GM23248 (cell line): ENCODE data around the gene MAB21L3.

Experiments used
- EZH2 ChIP-seq: fragments of 200-600 bp; sonication (generic); IDR thresholded peaks from 2 replicates; pipeline ENCODE4 v1.6.1; 2018; ENCODE audit warnings: antibody characterized with exemption, mild to moderate bottlenecking; ENCODE audit not compliant: insufficient read depth, poor library complexity, severe bottlenecking
- EZH2phosphoT487 ChIP-seq: fragments of 200-600 bp; sonication (generic); IDR thresholded peaks from 2 replicates; pipeline ENCODE4 v1.6.1; 2018; ENCODE audit warnings: antibody characterized with exemption, moderate library complexity, mild to moderate bottlenecking, low read depth; ENCODE audit not compliant: insufficient read depth

DNA sequence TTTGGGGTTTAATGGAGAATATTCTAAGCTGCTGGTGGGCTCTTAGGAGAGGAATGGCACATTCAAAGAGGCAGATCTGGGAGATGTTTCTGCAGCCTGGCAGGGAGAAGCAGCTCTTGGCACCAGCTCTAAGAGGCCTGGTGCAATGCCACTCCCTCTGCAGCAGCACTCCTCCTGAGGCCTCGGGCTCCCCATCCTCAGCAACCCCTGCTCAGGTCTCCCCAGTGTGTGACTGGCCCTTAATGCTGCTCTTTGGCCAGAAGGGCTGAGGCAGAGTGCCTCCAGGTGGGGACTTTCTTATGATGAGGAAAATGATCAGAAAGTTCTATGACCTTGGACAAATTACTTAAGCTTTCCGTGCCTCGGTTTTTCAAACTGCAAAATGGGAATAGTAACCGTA is 55.5 kb downstream of the MAB21L3 start:
- TF ChIP-seq EZH2 (no peak), EZH2phosphoT487 (no peak)
